ENCODE measurements around the gene TRAPPC2L.

The TRAPPC2L gene

DNA sequence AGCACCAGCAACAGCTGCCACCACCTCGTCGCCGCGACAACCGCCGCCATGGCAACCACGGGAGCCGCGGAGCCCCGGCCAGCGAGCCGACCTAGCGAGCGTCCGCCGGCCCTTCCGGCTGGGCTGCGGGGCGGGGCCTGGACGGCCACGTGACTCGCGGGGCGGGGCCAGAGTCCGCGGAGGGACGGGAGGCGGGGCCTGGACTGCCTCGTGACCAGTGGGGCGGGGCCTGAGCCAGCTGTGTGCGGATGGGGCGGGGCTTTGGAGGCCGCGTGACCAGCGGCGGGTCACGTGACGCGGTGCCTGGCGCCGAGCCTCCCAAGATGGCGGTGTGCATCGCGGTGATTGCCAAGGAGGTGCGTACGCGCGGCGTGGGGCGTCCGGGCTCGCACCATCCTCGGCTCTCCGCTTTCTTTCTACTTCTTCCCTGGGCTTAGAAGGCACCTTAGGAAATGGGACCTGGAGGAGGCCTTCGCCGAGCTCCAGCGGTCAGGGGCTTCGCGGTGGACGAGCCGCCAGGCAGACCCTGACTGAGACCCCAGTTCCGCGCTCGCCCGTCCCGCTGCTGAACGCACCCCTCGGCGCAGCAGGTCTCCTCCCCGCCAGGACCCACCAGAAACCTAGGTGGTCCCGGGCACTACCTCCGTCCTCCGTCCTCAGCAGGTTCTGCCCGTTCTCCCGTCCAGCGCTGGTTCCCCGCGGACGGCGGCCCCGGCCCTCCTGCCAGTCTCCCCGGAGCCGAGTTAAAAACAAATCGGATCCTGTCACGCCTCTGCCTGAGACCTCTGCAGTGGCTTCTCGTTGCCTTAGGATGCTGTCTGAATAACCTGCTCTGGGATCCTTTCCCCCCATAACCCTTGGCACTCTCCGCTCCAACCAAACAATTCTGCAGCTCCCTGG, at the start of gene TRAPPC2L, which contains the start of gene GALNS:
Gene TRAPPC2L, plus strand, starts transcription at position 300 of the 900 bp plus-strand sequence. Its CDS starts 24 bp downstream, at position 324.
Gene GALNS, minus strand, starts transcription at position 120 of the 900 bp plus-strand sequence. Its CDS starts 70 bp downstream, at position 50.
- DNase-seq: peak; percentile 95

DNA sequence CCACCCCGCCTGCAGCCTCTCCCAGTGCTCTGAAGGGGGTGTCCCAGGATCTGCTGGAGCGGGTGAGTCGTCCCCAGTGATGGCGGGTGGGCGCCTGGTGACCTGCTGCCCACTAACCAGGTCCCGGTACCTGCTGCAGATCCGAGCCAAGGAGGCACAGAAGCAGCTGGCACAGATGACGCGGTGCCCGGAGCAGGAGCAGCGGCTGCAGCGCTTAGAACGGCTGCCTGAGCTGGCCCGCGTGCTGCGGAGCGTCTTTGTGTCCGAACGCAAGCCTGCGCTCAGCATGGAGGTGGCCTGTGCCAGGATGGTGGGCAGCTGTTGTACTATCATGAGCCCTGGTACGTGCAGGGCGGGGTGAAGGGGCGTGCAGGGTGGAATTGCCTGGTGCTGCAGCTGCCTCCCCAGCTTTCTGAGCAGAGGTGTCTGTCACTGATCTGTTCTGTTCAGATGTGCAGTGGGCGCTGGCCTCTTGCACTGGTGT, 49.7 kb upstream of the TRAPPC2L start:
- no peak for DNase-seq

- DNase-seq: no peak
These were observed 49.1 kb upstream of the TRAPPC2L start for GRCh38 chr16:88807626-88808453.

GRCh38 chr16:88809068-88809675, 47.8 kb upstream of the TRAPPC2L start:
- DNase-seq: no peak

- DNase-seq: no peak
These were observed 47.2 kb upstream of the TRAPPC2L start for GRCh38 chr16:88809676-88810165.

- DNase-seq: no peak
These were observed 46.6 kb upstream of the TRAPPC2L start for GRCh38 chr16:88810166-88810911.

GRCh38 chr16:88810912-88811768, 45.8 kb upstream of the TRAPPC2L start:
- peak; percentile 77 for DNase-seq

GRCh38 chr16:88811769-88812512, 45.0 kb upstream of the TRAPPC2L start, which contains the start of gene APRT:
Gene APRT (minus strand): TSS chr16:88811928. CDS start chr16:88811899, 29 bp downstream.
- peak; percentile 85 for DNase-seq

GRCh38 chr16:88812513-88813268, 44.2 kb upstream of the TRAPPC2L start:
- DNase-seq: no peak

DNA sequence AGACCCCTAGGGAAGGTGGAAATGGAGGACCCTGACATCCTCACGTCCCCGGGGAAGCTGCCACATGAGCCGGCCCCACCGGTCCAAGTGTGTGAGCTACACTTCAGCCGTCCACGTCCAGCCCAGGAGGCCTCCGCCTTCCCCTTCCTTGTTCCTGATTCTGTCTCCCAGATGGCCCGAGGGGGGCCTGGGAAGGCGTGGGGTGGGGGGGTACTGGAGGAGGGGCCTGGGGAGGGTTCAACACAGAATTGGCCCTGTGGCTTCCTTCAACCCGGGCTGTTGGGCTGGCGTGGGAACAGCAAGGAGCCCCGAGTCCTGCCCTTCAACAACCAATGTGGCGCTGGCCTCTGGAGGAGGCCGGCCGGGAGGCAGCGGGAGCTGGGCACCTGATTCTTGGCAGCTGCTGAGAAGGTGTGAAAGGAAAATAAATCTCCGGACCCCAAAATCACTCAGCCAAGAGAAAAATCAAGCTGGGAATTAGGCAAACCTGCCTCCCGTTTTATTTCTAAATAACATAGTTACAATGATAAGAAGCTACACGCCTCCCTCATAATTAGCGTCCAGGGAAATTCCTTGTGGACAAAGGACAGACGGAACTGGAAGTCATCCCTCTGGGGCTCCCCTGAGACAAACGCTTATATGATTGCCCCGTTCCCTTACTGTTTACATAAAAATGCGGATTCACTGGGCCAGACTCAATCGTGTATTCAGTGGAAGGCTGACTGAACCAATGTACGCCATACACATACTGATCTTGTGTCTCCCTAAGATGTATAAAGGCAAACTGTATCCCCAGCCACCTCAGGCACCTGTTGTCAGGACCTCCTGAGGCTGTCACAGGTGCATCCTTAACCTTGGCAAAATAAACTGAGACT, 43.4 kb upstream of the TRAPPC2L start:
- DNase-seq: no peak

- no peak for DNase-seq
These were observed 42.8 kb upstream of the TRAPPC2L start for GRCh38 chr16:88814144-88814502.

GRCh38 chr16:88815227-88815626, 41.7 kb upstream of the TRAPPC2L start:
- DNase-seq: no peak

- peak; percentile 61 for DNase-seq
These were observed 40.9 kb upstream of the TRAPPC2L start for GRCh38 chr16:88815901-88816589.

DNA sequence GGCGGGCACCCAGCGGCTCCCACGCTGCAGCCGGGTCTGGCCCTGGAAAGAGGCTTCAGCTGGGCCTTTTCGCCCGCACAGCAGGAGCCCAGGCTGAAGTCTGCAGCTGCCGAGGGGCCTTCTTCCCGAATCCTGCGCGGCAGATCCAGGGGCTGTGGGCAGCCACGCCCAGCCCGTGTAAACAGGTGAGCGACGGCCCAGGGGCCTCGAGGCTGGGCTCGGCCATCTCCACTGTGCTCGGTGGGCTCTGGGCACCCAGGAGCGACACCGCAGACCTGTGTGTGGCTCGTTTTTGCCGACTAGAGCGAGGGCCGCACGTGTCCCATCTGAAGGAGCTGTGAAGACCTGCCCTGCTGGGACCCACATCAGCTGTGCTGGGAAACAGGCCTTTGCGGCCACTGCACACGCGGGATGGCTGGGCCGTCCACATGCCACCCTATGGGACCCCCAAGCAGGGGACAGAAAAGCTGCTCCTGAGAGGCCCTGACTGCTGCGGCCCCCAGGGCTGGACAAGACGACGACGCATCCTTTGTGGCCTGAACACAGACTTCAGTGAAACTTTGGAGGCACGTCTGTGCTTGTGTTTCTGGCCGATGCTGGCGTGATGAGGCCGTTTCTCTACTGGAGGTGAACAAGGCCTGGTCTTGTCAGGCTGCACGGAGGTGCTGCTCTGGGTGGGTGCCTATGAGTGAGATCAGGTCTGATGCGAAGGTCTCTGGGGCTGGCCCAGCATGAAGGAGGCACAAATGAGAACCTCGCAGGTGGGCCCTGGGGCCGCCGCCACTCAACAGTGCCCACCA, 40.0 kb upstream of the TRAPPC2L start:
- no peak for DNase-seq

- DNase-seq: no peak
These were observed 38.9 kb upstream of the TRAPPC2L start for GRCh38 chr16:88817785-88818574.

- DNase-seq: no peak
These were observed 38.4 kb upstream of the TRAPPC2L start for GRCh38 chr16:88818575-88818874.
